ENCODE data around the gene ATP13A2.
"Not testable (repeated sequence)": the region's sequence is repeated elsewhere in the genome, so short reads cannot be mapped to it uniquely, and the experiment has no call there.

Gene ATP13A2

GRCh38 chr1:16957731-16958130 lies 54.0 kb downstream of the ATP13A2 start:
- no peak for DNase-seq (ENCODE audit: low read depth in 2 of 2)

- DNase-seq (ENCODE audit: low read depth in 2 of 2): no peak
Observed at GRCh38 chr1:16956775-16957174, 55.0 kb downstream of the ATP13A2 start.

DNA sequence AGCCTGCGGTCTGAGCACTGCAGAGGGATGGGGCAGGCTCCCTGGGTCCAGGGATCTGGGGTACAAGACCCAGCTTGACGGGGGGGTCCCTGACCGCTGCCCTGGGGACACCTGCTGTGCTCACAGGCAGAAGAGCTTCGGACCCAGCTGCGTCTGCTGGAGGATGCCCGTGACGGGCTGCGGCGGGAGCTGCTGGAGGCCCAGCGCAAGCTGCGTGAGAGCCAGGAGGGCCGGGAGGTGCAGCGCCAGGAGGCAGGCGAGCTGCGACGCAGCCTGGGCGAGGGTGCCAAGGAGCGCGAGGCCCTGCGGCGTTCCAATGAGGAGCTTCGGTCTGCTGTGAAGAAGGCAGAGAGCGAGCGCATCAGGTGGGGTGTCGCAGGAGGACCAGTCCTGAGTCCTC lies 56.5 kb downstream of the ATP13A2 start:
- DNase-seq (ENCODE audit: low read depth in 2 of 2): no peak

DNA sequence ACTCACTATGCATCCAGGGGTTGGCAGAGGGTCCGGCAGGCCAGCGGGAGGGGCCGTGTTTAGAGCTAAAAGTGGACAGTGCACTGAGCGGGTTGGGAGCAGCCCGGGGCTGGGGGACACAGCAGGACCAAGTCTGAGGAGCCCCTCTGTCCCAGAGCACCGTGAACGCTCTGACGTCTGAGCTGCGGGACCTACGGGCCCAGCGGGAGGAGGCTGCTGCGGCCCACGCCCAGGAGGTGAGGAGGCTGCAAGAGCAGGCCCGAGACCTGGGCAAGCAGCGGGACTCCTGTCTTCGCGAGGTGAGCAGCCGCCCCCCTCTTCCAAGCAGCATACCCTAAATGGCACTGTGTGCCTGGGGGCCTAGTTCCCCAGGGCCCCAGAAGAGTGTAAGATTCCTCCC lies 57.1 kb downstream of the ATP13A2 start:
- DNase-seq (ENCODE audit: low read depth in 2 of 2): no peak

DNA sequence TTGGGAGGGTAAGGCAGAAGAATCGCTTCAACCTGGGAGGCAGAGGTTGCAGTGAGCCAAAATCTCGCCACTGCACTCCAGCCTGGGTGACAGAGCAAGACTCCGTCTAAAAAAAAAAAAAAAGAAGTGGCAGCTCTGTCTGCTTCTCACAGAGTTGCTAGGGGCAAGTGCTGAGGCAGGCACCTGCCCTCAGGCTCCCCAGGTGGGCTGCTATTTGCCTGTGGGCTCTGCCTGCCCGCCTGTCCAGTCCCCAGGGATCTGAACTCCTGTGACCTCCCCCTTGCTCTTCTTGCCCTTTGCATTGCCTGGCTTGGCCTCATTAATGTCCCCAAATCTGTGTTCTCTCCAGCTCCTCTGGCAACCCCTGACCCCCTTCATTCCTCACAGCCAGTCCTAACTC lies 59.4 kb downstream of the ATP13A2 start:
- DNase-seq (ENCODE audit: low read depth in 2 of 2): not testable (repeated sequence)

GRCh38 chr1:16949026-16949425 lies 62.7 kb downstream of the ATP13A2 start:
- DNase-seq (ENCODE audit: low read depth in 2 of 2): not testable (repeated sequence)

DNA sequence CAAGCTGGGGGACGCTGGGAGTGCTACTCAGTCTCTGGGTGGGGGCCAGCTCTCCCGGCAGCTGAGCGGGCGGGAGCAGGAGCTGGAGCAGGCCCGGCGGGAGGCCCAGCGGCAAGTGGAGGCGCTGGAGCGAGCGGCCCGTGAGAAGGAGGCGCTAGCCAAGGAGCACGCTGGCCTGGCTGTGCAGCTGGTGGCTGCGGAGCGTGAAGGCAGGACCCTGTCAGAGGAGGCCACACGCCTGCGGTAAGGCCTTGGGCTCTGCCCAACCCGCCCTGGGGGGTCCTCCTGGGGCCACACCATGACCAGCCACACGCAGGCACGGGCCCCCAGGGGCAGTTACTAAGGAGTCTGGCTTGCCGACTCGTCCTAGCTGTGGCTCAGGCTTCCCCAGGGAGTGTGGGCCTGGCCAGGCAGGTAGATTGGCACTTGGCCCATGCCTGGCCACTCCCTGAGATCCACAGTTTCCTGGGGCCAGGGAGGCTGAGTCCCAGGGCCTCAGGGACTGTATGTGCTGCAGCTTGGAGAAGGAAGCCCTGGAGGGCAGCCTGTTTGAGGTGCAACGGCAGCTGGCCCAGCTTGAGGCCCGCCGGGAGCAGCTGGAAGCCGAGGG lies 63.3 kb downstream of the ATP13A2 start:
- DNase-seq (ENCODE audit: low read depth in 2 of 2): not testable (repeated sequence)

- no peak for DNase-seq (ENCODE audit: low read depth in 2 of 2)
Observed at GRCh38 chr1:16946646-16947045, 65.1 kb downstream of the ATP13A2 start.

GRCh38 chr1:16946185-16946584 lies 65.5 kb downstream of the ATP13A2 start:
- not testable (repeated sequence) for DNase-seq (ENCODE audit: low read depth in 2 of 2)

DNA sequence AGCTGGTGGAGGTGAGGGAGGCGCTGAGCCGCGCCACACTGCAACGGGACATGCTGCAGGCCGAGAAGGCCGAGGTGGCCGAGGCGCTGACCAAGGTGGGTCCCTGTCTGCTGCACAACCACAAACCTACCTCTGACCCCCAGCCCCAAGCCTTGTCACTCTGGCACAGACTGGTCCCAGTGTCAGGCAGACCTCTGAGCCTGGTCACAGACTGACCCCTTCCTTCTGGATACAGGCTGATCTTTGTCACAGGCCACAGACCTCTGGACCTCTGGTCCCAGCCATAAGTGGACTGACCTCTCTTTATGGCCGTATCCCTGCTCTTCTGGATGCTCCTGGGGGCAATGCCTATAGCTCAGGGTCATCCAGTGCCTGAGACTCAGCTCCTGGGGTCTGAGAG lies 66.2 kb downstream of the ATP13A2 start:
- DNase-seq (ENCODE audit: low read depth in 2 of 2): not testable (repeated sequence)

DNA sequence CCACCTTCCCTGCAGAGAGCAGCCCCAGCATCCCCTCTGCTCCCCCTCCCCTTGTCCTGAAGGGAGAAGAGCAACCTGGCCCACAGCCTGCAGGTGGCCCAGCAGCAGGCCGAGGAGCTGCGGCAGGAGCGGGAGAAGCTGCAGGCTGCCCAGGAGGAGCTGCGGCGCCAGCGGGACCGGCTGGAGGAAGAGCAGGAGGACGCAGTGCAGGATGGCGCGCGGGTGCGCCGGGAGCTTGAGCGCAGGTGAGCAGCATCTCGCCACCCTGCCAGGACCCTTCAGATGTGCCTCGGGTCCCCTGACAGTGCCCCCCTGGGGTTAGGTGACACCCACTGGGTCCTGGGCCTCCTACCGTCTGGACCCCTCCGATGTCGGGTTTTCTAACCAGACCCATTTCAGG lies 67.7 kb downstream of the ATP13A2 start:
- no peak for DNase-seq (ENCODE audit: low read depth in 2 of 2)

DNA sequence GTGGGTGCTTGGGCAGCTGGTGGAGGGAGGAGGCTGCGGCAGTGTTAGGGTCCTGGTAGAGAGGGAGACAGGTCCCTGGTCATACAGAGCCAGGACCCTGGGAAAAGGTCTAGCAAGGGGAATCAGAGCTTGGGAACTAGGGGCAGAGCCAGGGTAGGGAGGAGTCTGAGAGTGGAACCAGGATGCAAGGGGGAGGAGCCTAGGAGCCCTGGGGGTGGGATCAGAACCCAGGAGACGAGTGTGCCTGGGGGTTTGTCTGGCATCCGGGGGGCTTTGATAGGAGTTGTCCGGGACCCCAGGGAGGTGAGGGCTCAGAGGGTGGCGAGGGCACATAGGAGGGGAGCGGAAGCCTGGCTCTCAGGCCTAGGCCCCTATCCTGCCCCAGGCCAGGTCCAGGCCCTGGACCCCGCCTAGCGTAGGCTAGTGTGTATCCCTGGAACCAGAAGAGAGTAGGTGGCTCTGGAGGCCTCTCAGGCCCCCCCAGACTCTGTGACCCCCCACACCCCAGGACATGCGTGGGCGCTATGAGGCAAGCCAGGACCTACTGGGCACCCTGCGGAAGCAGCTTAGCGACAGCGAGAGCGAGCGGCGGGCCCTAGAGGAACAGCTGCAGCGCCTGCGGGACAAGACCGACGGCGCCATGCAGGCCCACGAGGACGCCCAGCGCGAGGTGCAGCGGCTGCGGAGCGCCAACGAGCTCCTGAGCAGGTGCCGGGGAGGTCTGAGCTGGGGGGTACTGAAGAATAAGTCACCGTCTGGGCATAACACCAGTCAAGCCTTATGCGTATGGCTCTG lies 72.1 kb downstream of the ATP13A2 start:
- DNase-seq (ENCODE audit: low read depth in 2 of 2): not testable (repeated sequence)

GRCh38 chr1:16938351-16939321 lies 73.1 kb downstream of the ATP13A2 start:
- DNase-seq (ENCODE audit: low read depth in 2 of 2): no peak

DNA sequence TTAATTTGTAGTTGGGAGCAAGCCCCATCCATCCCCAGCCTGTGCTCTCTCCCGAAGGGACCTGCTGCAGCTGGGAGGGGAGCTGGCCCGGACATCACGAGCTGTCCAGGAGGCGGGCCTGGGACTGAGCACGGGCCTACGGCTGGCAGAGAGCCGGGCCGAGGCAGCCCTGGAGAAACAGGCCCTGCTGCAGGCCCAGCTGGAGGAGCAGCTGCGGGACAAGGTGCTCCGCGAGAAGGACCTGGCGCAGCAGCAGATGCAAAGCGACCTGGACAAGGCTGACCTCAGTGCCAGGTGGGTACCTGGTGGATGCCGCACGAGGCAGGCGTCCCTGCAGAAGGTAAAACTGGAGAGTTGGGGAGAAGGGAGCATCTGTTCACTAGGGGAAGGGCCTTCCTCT lies 75.1 kb downstream of the ATP13A2 start:
- not testable (repeated sequence) for DNase-seq (ENCODE audit: low read depth in 2 of 2)
